GM12865 (cell line): ENCODE data around the gene RHBDD1.

ENCODE experiments used
- DNase-seq: peaks from one replicate; pipeline ENCODE4 v3.0.0; 2010; ENCODE audit warnings: low read depth
- H3K4me3 ChIP-seq: 2 replicates; pipeline ENCODE4 v1.5.1; 2011; ENCODE audit warnings: mild to moderate bottlenecking, low read depth, low read length, control low read depth
- CTCF ChIP-seq: IDR thresholded peaks from 2 replicates; pipeline ENCODE4 v1.5.1; 2011; ENCODE audit warnings: low read length, control low read depth, low read depth, inconsistent platforms; ENCODE audit not compliant: insufficient read depth; ENCODE audit errors: missing control alignments

RHBDD1 gene

DNA sequence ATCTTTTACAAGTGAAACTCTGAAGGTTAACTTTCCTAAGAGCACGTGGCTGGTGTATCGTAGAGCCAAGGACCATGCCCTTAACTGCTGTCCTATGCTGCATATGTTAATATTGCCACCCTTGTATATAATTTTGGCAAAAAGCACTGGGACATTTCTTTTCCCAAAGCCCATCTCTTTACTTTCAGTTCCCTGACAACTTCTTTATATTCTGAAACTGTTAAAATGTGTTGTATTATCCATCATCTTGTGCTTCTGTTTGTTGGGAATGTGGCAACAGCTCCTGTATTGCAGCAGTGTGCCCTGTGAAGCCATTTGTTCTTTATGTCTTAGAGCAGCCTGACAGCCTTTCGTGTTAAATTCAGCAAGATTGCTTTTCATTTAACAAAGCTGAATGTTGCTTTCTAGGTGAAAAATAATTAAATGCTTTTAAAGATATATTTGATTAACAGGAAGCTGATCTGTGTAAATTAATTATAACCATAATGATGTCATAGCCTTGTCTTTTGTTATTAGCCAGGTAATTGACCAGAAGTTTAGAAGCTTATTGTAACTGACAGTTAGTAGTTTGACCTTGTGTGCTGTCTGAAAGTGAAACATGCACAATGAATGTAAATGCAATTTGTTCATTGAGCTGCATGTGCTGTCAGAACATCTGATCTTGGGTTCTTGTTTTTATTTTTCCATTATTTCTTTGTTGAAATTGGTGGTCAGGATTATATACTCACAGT, 9.7 kb downstream of the RHBDD1 start:
- TF ChIP-seq CTCF: no peak
- peak; percentile 26 for DNase-seq
- no peak overlapping the region for H3K4me3 ChIP-seq

GRCh38 chr2:226847090-226847489, 11.2 kb downstream of the RHBDD1 start:
- no peak overlapping the region for H3K4me3 ChIP-seq
- DNase-seq: no peak
- no peak for TF ChIP-seq CTCF

- no peak for TF ChIP-seq CTCF
- no peak overlapping the region for H3K4me3 ChIP-seq
- no peak for DNase-seq
Measured at GRCh38 chr2:226847511-226847910, 11.7 kb downstream of the RHBDD1 start.

DNA sequence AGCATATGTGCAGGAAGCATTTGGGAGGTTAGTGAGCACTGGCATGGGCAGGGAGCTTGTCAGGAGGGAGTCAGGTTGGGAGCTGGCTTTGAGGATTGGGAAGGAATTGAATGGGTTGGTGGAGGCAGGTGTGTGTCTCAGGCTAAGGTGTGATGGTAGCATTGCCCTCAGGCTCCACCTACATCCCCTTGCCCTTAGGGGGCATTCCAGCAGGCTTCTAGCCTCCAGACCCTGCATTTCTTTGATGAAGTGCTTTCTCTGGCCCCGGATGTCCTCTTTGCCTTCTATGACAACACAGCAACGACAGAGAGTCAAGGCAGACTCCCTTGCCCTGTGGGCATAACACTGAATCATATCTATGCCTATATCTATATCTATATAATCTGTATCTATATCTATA, 13.5 kb downstream of the RHBDD1 start:
- no peak overlapping the region for H3K4me3 ChIP-seq
- DNase-seq: no peak
- no peak for TF ChIP-seq CTCF

- TF ChIP-seq CTCF: no peak
- H3K4me3 ChIP-seq: no peak overlapping the region
- no peak for DNase-seq
Measured at GRCh38 chr2:226850024-226850423, 14.2 kb downstream of the RHBDD1 start.

- DNase-seq: no peak
- TF ChIP-seq CTCF: no peak
- H3K4me3 ChIP-seq: no peak overlapping the region
Measured at GRCh38 chr2:226855787-226856186, 19.9 kb downstream of the RHBDD1 start.

DNA sequence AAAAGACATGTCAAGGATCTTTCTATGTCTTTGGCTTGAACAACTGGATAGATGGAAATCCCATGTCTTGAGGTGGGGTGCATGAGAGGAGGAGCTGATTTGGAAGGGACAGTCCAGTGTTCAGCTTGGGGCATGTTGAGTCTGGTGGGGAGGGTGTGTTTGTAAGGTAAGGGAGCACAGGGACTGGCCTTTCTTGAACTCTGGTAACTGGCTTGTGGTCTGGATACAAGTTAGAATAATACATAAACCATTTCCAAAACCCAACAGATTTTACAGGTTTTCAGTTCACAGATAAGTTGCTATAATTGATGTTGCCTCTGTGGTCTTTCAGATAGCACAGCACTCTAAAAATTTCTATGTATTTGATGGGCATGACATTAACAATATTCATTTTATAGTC, 24.2 kb downstream of the RHBDD1 start:
- no peak for TF ChIP-seq CTCF
- no peak overlapping the region for H3K4me3 ChIP-seq
- no peak for DNase-seq
